Measurements from ENCODE around the gene ARL4D.
"Not testable (repeated sequence)": the region's sequence is repeated elsewhere in the genome, so short reads cannot be mapped to it uniquely, and the experiment has no call there.

ARL4D gene

GRCh38 chr17:43418441-43419374 is 19.9 kb downstream of the ARL4D start:
- H3K27ac ChIP-seq = no peak overlapping the region
- TF ChIP-seq ZFX (IDR thresholded peaks at IDR 0.05) = no peak
- TF ChIP-seq CTCF (conservative IDR thresholded peaks at IDR 0.05) = no peak

GRCh38 chr17:43419375-43419882 is 20.6 kb downstream of the ARL4D start:
- H3K27ac ChIP-seq = not testable (repeated sequence)

- H3K27ac ChIP-seq = no peak overlapping the region
- TF ChIP-seq ZFX (IDR thresholded peaks at IDR 0.05) (no peak), CTCF (conservative IDR thresholded peaks at IDR 0.05) (no peak)
Measured at GRCh38 chr17:43423777-43424455, 25.1 kb downstream of the ARL4D start.

- no peak for TF ChIP-seq ZFX (IDR thresholded peaks at IDR 0.05)
- TF ChIP-seq CTCF (conservative IDR thresholded peaks at IDR 0.05) = no peak
- no peak overlapping the region for H3K27ac ChIP-seq
Measured at GRCh38 chr17:43427362-43428043, 28.7 kb downstream of the ARL4D start.

GRCh38 chr17:43428524-43428923 is 29.7 kb downstream of the ARL4D start:
- TF ChIP-seq CTCF (conservative IDR thresholded peaks at IDR 0.05) = no peak; the same call in 1 of the 2 replicates
- no peak for TF ChIP-seq ZFX (IDR thresholded peaks at IDR 0.05)
- H3K27ac ChIP-seq = no peak overlapping the region

- TF ChIP-seq CTCF (conservative IDR thresholded peaks at IDR 0.05) (no peak), ZFX (IDR thresholded peaks at IDR 0.05) (no peak)
- H3K27ac ChIP-seq = no peak overlapping the region
Measured at GRCh38 chr17:43430936-43431713, 32.3 kb downstream of the ARL4D start.

Data from C4-2B (cell line).